ENCODE results near the gene TAF6L. TPM values are rescaled to one million over a fixed set of nuclear protein-coding genes. Genes with fewer than 3 reads are reported as not detected.
A peak's percentile ranks its signal among the peaks of the same experiment; 100 is the strongest.

The TAF6L gene
- polyA plus RNA-seq, 1 donor (not counting 4 experiments of a cell fraction or from before 2014, with no cell fraction given) = 14.7 TPM

- Histone ChIP-seq H3K9ac (ENCODE audit: control insufficient read depth, extremely low read depth, insufficient read depth, low read length) (peak overlapping the region; percentile 94), H3K36me3 (ENCODE audit: control insufficient read depth in 2 of 2, extremely low read depth in 1 of 2, insufficient read depth in 2 of 2, low read length in 2 of 2) (peaks cover 28 to 34% of the 10 kb centered on the region in 2 experiments), H3K79me2 (ENCODE audit: control insufficient read depth, insufficient read depth, low read length) (peaks cover 69% of the 10 kb centered on the region), H3K4me3 (ENCODE audit: control insufficient read depth in 2 of 3, extremely low read depth in 1 of 3, insufficient read depth in 2 of 3, low read depth in 1 of 3, low read length in 3 of 3) (peak overlapping the region in 2 of 3 experiments; percentile 80 to 99), H3K9me1 (ENCODE audit: control insufficient read depth, extremely low read depth, insufficient read depth, low read length) (no peaks in the 10 kb centered on the region), H3K27ac (ENCODE audit: control insufficient read depth, insufficient read depth, low read length) (no peak overlapping the region), H3K4me1 (ENCODE audit: control insufficient read depth, extremely low read depth, insufficient read depth, low read length) (peaks cover 12% of the 10 kb centered on the region), H3K4me2 (ENCODE audit: control insufficient read depth, extremely low read depth, insufficient read depth, low read depth, low read length) (peak overlapping the region; percentile 98), H4K20me1 (ENCODE audit: control insufficient read depth, extremely low read depth, insufficient read depth, low read length) (peaks cover 4% of the 10 kb centered on the region), H3K27me3 (ENCODE audit: control insufficient read depth, extremely low read depth, insufficient read depth, low read length) (no peaks in the 10 kb centered on the region), H2AFZ (ENCODE audit: control insufficient read depth, low read length) (no peak overlapping the region), H3K9me3 (ENCODE audit: control insufficient read depth, low read depth, low read length) (no peaks in the 10 kb centered on the region)
- FAIRE-seq (no peak), DNase-seq (ENCODE audit: low read depth, low spot score) (no peak)
- no peak for TF ChIP-seq EZH2 (IDR thresholded peaks at IDR 0.05; ENCODE audit: low read length)
- TF ChIP-seq, protein P1, sequence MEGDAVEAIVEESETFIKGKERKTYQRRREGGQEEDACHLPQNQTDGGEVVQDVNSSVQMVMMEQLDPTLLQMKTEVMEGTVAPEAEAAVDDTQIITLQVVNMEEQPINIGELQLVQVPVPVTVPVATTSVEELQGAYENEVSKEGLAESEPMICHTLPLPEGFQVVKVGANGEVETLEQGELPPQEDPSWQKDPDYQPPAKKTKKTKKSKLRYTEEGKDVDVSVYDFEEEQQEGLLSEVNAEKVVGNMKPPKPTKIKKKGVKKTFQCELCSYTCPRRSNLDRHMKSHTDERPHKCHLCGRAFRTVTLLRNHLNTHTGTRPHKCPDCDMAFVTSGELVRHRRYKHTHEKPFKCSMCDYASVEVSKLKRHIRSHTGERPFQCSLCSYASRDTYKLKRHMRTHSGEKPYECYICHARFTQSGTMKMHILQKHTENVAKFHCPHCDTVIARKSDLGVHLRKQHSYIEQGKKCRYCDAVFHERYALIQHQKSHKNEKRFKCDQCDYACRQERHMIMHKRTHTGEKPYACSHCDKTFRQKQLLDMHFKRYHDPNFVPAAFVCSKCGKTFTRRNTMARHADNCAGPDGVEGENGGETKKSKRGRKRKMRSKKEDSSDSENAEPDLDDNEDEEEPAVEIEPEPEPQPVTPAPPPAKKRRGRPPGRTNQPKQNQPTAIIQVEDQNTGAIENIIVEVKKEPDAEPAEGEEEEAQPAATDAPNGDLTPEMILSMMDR (optimal IDR thresholded peaks at IDR 0.05 in 1 of 3, IDR thresholded peaks at IDR 0.05 in 1 of 3, conservative IDR thresholded peaks at IDR 0.05 in 1 of 3; ENCODE audit: extremely low read depth in 1 of 3, insufficient read depth in 2 of 3, low read length in 3 of 3) = no peak
- dilution Hi-C loops (cut with MboI; ENCODE audit: extremely low pct_ligation_motif_present, low sequenced_read_pairs) = no loop called here
These were observed 47.0 kb upstream of the TAF6L start for GRCh38 chr11:62724171-62724570.

GRCh38 chr11:62725646-62726045 lies 45.5 kb upstream of the TAF6L start:
- H2AFZ ChIP-seq (ENCODE audit: control insufficient read depth, low read length) = no peak overlapping the region
- TF ChIP-seq, protein P1 (optimal IDR thresholded peaks at IDR 0.05 in 1 of 3, IDR thresholded peaks at IDR 0.05 in 1 of 3, conservative IDR thresholded peaks at IDR 0.05 in 1 of 3; ENCODE audit: extremely low read depth in 1 of 3, insufficient read depth in 2 of 3, low read length in 3 of 3) = no peak
- no peak for TF ChIP-seq EZH2 (IDR thresholded peaks at IDR 0.05; ENCODE audit: low read length)
- dilution Hi-C loops (cut with MboI; ENCODE audit: extremely low pct_ligation_motif_present, low sequenced_read_pairs) = no loop called here
- H3K9ac ChIP-seq (ENCODE audit: control insufficient read depth, extremely low read depth, insufficient read depth, low read length) = peak overlapping the region; percentile 94
- peak overlapping the region; percentile 69 to 99 (median 80) for H3K4me3 ChIP-seq (ENCODE audit: control insufficient read depth in 2 of 3, extremely low read depth in 1 of 3, insufficient read depth in 2 of 3, low read depth in 1 of 3, low read length in 3 of 3)
- H4K20me1 ChIP-seq (ENCODE audit: control insufficient read depth, extremely low read depth, insufficient read depth, low read length) = peaks cover 4% of the 10 kb centered on the region
- peak overlapping the region; percentile 87 for H3K27ac ChIP-seq (ENCODE audit: control insufficient read depth, insufficient read depth, low read length)
- H3K9me3 ChIP-seq (ENCODE audit: control insufficient read depth, low read depth, low read length) = no peaks in the 10 kb centered on the region
- H3K27me3 ChIP-seq (ENCODE audit: control insufficient read depth, extremely low read depth, insufficient read depth, low read length) = no peaks in the 10 kb centered on the region
- peaks cover 22% of the 10 kb centered on the region for H3K4me1 ChIP-seq (ENCODE audit: control insufficient read depth, extremely low read depth, insufficient read depth, low read length)
- FAIRE-seq = no peak
- no peaks in the 10 kb centered on the region for H3K9me1 ChIP-seq (ENCODE audit: control insufficient read depth, extremely low read depth, insufficient read depth, low read length)
- DNase-seq (ENCODE audit: low read depth, low spot score) = no peak
- peaks cover 76% of the 10 kb centered on the region for H3K79me2 ChIP-seq (ENCODE audit: control insufficient read depth, insufficient read depth, low read length)
- H3K4me2 ChIP-seq (ENCODE audit: control insufficient read depth, extremely low read depth, insufficient read depth, low read depth, low read length) = peak overlapping the region; percentile 98
- peaks cover 21 to 30% of the 10 kb centered on the region in 2 experiments for H3K36me3 ChIP-seq (ENCODE audit: control insufficient read depth in 2 of 2, extremely low read depth in 1 of 2, insufficient read depth in 2 of 2, low read length in 2 of 2)

Measured in keratinocyte (primary cell).